ENCODE results near the gene TSPAN3.

The TSPAN3 gene

DNA sequence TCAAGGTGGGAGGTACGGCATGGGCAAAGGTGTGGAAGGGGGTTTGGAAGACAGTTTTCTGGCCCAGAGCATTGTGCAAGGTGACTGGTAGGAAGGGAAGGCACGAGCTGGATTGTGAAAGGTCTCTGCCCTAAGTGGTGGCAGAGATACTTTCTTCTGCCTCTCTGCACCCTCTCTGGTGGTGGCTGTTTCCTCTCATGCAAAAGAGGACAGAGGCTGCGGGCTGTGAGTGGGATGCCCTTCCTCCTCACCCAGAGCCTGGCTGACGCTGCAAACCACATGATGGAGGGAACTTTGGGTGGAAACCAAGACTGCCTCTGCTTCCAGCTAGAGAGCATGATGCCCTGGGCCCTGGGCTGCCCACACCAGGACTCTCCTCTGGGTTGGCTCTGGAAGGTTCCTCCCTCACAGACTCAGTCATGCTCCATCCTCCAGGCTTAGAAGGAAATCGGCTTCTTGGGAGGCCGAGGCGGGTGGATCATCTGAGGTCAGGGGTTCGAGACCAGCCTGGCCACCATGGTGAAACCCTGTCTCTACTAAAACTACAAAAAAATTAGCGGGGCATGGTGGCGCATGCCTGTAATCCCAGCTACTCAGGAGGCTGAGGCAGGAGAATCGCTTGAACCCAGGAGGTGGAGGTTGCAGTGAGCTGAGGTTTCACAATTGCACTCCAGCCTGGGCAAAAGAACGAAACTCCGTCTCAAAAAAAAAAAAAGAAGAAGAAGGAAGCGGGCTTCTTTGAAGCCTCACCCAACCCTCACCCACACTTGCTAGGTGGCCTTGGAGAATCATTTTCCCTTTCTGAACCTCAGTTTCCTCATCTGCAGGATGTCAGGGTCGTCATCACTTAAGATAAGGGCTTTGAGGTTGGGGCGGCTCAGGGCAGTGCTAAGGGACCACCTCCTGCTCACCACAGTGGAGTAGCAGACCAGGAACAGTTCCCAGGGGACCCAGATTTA lies 67.7 kb downstream of the TSPAN3 start:
- DNase-seq: peak; percentile 82

- no peak for DNase-seq
Measured at GRCh38 chr15:77002436-77002835, 68.5 kb downstream of the TSPAN3 start.

DNA sequence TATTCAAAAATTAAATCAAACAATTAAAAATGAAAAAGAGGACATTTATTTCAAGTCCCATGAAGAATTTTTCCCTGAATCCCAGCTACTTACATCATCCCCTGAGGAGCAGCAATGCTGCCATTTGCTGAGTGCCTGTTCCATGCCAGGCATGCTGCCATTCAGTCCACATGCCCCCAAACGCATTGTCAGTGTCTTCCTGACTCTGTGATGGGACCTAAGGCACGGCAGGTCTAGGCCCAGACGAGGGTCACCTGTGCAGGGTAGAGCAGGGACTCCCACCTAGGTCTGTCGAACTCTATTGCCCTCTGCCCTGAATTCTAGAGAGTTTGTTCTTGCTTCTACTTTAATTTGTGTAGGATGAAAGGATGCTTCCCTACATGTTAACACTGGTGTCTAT lies 68.9 kb downstream of the TSPAN3 start:
- no peak for DNase-seq

- no peak for DNase-seq
Measured at GRCh38 chr15:77001351-77001750, 69.6 kb downstream of the TSPAN3 start.

GRCh38 chr15:76999996-77000395 lies 70.9 kb downstream of the TSPAN3 start:
- DNase-seq: no peak

DNA sequence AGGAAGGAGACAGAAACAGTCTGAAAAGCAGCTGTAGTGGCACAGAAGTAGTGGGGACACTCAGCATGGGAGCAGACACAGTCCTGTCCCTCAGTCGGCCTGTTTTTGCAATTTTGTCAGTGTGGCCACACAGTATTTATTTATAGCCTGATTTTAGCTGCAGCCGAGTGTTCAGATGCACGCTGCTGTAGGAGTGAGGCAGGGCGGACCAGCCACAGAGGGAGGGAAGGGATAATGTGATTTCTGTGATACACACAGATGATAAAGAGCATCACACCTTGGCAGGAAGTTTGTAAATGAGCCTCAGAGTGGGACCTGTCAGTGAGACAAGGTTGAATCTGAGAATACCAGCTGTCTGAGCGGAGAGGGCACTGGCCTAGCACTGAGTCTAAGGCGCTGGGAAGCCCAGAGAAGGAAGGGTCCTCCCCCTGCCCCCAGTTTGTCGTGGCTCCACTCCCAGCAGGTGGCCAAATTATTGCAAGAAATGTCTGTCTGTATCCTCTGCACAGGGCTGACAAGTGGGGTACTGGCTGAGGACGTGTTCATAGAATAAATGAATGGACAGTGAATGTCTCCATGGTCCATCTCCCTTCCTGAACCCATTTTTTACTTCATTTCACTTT lies 72.1 kb downstream of the TSPAN3 start:
- DNase-seq: no peak

DNA sequence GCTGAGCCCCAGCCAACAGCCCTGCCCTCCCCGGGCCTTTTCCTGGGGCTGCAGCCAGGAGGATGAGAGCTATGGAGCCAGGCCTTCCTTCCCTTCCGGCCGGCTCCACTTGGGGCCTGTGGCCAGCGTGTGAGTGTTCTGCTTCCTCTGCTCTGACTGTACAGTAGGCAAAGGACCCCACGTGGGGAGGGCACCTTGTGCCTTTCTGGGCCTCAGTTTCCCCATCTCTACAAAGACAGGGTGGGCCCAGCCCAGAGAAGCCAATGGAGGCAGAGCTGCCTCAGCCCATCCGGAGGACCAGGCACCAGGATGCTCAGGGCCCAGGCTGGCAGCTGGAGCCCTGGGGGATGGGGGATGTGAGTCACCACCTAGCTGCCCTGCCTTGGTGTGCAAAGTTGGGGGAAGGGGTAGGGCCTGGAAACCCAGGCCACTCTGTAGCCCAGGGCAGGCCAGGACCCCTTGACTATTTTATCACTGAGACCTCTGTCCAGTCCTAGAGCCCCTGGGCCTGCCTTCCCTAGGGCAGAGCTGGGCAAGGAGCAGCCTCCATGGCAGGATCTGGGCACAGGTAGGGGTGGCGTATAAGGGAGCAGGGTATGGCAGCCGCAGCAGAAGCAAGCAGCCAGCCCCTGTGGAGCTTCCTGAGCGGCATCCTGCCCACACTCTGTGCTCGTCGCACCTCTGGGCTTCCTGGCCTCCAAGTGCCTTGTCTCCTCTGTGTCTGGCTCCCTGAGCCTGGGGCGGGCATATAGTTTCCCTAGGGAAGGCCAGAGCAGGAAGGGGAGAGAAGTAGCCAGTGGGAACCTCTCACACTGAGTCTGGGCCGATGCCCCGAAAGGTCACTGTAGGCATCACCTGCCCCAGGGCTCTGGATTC lies 74.1 kb downstream of the TSPAN3 start:
- peak; percentile 65 for DNase-seq

GRCh38 chr15:76996076-76996525 lies 74.8 kb downstream of the TSPAN3 start:
- no peak for DNase-seq

GRCh38 chr15:76994971-76995945 lies 75.7 kb downstream of the TSPAN3 start, which contains the start of gene PSTPIP1:
Gene PSTPIP1, plus strand, starts transcription at chr15:76995126. Its CDS starts 448 bp downstream, at chr15:76995574.
- peak; percentile 71 for DNase-seq

- no peak for DNase-seq
Measured at GRCh38 chr15:76994496-76994895, 76.4 kb downstream of the TSPAN3 start.

DNA sequence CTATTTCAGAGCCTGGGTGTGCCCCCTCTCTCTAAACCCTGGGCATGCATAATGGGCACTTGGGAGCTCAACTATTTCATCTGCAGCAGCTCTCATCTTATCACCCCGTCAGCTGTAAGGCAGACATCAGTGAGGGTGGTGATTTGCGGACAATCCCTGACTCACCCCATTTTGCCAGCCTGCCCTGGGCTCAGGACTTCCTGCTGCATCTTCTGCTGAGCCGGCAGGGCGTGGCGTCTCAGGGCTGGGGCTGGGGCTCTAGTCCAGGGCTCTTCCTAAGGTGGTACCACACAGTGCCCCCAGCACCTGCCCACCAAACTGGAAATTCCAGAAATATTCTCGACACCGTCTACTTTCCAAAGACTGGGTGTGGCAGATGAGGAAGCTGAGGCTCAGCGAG lies 76.9 kb downstream of the TSPAN3 start:
- peak; percentile 71 for DNase-seq

- no peak for DNase-seq
Measured at GRCh38 chr15:76993114-76993725, 77.7 kb downstream of the TSPAN3 start.

- DNase-seq: peak; percentile 0
Measured at GRCh38 chr15:76991741-76992645, 78.9 kb downstream of the TSPAN3 start.
